ENCODE data around the gene PARD3. TPM values are rescaled to one million over a fixed set of nuclear protein-coding genes. Genes with fewer than 3 reads are reported as not detected.
"Not testable (repeated sequence)": the region's sequence is repeated elsewhere in the genome, so short reads cannot be mapped to it uniquely, and the experiment has no call there.

PARD3 gene
- total RNA-seq, 4 donors from 2014 or later: 30.9 to 54.6 (median 40.0) TPM

DNA sequence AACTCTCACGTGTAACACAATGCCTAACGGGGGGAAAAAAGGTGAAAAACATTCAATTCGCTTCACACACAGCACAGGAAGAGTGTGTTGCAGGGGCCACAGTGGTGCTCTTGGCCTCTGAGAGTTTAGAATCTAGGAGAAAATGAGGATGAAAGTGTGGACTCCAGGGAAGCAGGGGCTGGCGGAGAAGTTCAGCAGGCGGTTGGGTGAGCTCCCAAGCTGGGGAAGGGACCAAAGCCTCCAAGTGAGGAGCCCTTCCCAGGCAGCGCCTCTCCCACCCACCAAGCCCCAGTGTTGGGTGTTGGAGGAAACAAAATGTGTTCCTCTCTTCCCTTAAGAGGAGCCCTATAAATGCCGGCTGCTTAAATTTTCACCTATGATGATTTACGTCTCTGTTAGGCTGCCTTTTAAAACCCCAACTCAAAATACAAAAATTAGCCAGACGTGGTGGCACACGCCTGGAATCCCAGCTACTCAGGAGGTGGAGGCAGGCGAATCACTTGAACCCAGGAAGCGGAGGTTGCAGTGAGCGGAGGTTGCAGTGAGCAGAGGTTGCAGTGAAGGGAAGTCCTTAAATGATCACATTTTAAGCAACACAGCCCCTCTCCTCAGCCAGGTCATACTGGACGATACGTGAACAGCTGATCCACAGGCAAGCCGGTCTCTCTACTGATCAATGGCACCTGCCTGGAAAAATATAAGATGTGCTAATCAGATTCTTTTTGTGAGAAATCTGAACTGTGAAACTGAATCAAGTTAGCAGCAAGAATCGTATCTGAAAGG is 735.2 kb downstream of the PARD3 start:
- TF ChIP-seq, protein P1, sequence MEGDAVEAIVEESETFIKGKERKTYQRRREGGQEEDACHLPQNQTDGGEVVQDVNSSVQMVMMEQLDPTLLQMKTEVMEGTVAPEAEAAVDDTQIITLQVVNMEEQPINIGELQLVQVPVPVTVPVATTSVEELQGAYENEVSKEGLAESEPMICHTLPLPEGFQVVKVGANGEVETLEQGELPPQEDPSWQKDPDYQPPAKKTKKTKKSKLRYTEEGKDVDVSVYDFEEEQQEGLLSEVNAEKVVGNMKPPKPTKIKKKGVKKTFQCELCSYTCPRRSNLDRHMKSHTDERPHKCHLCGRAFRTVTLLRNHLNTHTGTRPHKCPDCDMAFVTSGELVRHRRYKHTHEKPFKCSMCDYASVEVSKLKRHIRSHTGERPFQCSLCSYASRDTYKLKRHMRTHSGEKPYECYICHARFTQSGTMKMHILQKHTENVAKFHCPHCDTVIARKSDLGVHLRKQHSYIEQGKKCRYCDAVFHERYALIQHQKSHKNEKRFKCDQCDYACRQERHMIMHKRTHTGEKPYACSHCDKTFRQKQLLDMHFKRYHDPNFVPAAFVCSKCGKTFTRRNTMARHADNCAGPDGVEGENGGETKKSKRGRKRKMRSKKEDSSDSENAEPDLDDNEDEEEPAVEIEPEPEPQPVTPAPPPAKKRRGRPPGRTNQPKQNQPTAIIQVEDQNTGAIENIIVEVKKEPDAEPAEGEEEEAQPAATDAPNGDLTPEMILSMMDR (IDR thresholded peaks at IDR 0.05): no peak
- ATAC-seq (ENCODE audit: low FRiP score) (no peak), DNase-seq (ENCODE audit: low spot score) (no peak)

DNA sequence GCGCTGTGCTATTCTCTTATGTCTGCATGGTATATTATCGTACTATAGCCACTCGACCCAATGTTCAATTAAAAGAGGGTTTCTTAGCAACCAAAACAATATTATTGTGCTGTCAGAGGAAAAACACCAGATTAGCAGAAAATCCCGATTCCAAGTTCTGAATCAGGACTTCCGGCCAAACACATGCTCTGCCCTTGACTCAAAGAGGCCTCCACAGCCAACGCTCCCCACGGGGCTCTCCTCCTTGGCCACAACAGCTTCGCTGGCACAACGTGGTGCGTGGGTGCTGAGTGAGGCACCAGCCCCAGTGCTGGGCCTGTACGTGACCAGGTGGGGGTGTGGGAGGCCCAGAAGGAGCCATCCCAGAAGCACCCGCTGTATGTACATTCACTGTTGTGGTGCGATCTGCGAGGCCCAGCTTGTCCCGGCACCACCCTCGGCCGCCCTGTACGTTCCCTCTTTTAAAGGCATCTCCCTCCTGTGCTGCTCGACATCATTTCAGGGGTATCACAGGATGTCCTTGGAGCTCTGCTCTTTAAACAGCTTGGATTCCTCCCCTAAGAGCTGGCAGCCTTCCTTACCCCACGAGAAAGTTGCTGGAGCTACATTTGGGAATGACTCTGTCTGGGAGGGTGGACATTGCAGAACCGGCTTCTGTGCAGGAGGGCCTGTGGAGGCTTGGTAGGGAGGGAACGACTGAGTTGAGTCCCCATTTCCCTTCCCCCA is 736.2 kb downstream of the PARD3 start:
- no peak for DNase-seq (ENCODE audit: low spot score)
- TF ChIP-seq, protein P1 (IDR thresholded peaks at IDR 0.05): no peak
- ATAC-seq (ENCODE audit: low FRiP score): peak; percentile 58

DNA sequence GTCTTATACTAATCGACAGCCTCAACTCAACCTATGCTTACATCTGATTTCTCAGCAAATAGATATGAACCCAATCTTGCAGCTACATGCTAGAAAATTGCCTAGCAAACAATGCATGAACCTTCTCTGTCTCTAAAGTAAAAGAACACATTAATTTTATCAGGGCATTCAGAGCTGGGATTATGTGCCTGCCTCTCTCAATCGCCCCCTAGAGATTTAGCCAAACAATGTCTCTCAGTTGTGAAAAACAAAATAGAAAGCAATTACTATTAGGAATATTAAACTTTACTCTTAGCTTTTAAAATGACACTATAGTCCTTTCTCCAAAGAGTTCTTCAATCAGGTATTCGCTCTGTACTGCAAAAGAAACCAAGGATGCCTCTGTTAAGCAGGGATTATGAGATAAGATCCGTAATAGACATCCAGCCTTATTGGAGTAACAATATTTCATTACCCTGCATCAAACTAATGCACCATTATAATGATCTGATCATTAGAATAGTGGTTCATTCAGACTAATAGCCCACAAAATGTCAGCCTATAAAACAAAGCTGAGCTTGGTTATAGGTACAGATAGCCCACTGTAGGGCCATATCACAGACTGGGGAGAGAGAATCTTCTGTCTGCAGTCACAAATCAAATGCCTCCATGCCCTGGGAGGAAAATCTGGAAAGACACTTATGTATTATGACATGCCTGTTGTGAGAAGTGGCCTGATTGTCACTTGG is 736.9 kb downstream of the PARD3 start:
- no peak for ATAC-seq (ENCODE audit: low FRiP score)
- TF ChIP-seq, protein P1 (IDR thresholded peaks at IDR 0.05): no peak
- no peak for DNase-seq (ENCODE audit: low spot score)

DNA sequence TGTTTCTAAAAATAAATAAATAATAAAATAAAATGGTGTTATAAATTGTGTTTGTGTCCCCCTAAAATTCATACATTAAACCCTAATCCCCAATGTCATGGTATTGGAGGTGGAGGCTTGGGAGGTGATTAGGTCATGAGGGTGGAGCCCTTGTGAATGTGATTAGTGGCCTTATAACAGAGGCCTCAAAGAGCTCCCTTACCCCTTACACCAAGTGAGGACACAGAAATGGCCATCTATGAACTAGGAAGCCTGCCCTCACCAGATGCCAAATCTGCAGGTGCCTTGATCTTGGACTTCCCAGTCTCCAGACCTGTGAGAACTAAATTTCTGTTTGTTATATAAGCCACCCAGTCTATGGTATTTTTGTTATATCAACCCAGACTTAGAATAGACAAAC is 738.7 kb downstream of the PARD3 start:
- TF ChIP-seq, protein P1 (IDR thresholded peaks at IDR 0.05): no peak
- DNase-seq (ENCODE audit: low spot score) (no peak), ATAC-seq (ENCODE audit: low FRiP score) (no peak)

DNA sequence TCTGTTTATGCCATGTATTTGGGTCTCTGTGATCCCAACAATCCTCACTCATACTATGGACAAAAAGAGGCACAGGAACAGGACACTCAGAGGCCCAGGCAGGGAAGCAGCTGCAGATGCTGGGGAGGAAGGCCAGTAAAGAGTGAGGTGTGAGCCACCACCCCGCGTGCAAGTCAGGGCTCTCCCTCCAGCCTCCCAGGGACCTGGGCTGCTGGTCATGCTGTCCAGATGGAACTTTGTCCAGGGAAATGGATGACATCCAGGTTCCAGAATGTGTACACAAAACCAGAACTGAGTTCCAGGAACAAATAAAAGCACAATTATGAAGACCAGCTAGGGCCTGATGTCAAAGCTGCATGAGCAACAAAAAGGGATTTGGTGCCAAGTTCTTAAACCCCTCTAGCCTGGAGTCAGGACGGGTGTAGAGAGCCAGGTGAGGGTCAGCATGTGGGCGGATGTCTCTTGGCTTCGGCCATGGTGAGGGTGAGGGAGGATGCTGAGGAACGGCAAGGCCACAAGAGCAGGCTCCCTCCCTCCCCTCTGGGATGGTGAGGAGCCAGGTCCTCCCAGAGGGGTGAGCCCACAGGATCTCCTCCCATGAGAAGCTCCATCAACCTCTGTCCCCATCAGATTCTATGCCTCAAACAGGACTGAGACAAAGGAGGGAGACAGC is 739.7 kb downstream of the PARD3 start:
- TF ChIP-seq, protein P1 (IDR thresholded peaks at IDR 0.05): no peak

DNA sequence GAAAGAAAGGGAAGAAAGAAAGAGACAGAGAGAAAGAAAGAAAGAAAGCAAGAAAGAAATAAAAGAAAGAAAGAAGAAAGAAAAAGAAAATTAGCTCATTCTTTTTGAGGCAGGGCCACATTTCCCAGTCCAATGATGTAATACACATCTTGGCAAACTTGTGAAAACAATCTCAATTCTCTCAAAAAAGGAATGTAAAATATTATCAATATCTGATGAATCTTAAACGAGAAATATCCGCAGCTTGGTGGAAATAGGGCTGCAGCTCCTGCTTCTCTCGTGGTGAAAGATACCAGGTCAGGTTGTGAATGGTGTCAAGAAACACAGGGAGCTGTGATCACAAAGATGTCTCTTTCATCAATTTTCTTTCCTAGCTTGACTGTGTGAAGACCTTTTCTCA is 741.0 kb downstream of the PARD3 start:
- TF ChIP-seq, protein P1 (IDR thresholded peaks at IDR 0.05): no peak
- ATAC-seq (ENCODE audit: low FRiP score): no peak
- no peak for DNase-seq (ENCODE audit: low spot score)

More for the DNA sequence above, 739.7 kb downstream of the PARD3 start:
- ATAC-seq (ENCODE audit: low FRiP score) (no peak), DNase-seq (ENCODE audit: low spot score) (no peak)

DNA sequence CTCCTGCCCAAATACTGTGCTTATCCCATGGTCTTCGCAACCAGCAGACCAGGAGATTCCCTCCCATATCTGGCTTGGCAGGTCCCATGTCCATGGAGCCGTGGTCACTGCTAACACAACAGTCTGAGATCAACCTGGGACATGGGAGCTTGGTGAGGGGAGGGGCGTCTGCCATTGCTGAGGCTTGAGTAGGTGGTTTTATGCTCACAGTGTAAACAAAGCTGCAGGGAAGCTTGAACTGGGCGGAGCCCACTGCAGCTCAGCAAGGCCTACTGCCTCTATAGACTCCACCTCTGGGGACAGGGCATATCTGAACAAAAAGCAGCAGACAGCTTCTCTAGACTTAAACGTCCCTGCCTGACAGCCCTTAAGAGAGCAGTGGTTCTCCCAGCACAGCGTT is 747.4 kb downstream of the PARD3 start:
- DNase-seq (ENCODE audit: low spot score); ATAC-seq (ENCODE audit: low FRiP score): not testable (repeated sequence)
